Measurements from ENCODE around the gene CD63. TPM values are rescaled to one million over a fixed set of nuclear protein-coding genes. Genes with fewer than 3 reads are reported as not detected.

CD63 gene
- total RNA-seq, 4 donors from 2014 or later: 427 to 723 (median 581) TPM

DNA sequence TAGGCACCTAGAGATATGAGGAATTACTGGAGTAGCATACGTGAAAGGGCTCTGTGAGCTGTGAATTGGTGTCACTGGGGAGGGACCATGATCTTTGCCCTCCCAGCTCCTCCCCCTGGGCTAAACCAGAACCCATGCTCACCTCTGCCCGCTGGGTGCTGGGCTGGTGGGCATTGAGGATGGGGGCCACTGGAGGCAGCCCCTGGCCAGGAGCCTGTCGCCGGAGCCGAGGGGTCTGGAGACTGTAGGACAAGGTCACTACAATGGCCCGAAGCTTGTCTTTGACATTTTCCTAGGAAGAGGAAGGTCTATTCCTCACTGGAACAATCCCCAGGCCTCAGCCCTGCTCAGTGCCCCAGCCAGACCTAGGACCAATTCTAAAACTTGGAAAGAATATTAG is 32.7 kb downstream of the CD63 start:
- Histone ChIP-seq H3K4me3 (no peak overlapping the region), H3K36me3 (no peaks in the 10 kb centered on the region), H3K4me1 (no peaks in the 10 kb centered on the region), H3K27me3 (no peaks in the 10 kb centered on the region), H3K27ac (no peak overlapping the region), H3K9me3 (no peaks in the 10 kb centered on the region)
- 84% methylated on average over 6 of the region's 6 CpGs; no CpG with 5 or more reads in 1 of the 2 donors for WGBS, 2 donors (ENCODE audit: low coverage in 1 of 2)
- DNase-seq: no peak
- TF ChIP-seq EP300 (IDR thresholded peaks at IDR 0.05; ENCODE audit: low read depth) (no peak), POLR2AphosphoS5 (IDR thresholded peaks at IDR 0.05) (no peak), POLR2A (IDR thresholded peaks at IDR 0.05) (no peak)
- TF ChIP-seq, protein P1, sequence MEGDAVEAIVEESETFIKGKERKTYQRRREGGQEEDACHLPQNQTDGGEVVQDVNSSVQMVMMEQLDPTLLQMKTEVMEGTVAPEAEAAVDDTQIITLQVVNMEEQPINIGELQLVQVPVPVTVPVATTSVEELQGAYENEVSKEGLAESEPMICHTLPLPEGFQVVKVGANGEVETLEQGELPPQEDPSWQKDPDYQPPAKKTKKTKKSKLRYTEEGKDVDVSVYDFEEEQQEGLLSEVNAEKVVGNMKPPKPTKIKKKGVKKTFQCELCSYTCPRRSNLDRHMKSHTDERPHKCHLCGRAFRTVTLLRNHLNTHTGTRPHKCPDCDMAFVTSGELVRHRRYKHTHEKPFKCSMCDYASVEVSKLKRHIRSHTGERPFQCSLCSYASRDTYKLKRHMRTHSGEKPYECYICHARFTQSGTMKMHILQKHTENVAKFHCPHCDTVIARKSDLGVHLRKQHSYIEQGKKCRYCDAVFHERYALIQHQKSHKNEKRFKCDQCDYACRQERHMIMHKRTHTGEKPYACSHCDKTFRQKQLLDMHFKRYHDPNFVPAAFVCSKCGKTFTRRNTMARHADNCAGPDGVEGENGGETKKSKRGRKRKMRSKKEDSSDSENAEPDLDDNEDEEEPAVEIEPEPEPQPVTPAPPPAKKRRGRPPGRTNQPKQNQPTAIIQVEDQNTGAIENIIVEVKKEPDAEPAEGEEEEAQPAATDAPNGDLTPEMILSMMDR (IDR thresholded peaks at IDR 0.05): no peak
- intact Hi-C loops (cut with DNase I; ENCODE audit: low total_unique reads) (no loop called here), in situ Hi-C loops (cut with MboI; ENCODE audit: low pct_ligation_motif_present in 1 of 4, low pct_unique_long_range_greater_than_20kb in 1 of 4, low sequenced_read_pairs in 3 of 4) (no loop called here)

DNA sequence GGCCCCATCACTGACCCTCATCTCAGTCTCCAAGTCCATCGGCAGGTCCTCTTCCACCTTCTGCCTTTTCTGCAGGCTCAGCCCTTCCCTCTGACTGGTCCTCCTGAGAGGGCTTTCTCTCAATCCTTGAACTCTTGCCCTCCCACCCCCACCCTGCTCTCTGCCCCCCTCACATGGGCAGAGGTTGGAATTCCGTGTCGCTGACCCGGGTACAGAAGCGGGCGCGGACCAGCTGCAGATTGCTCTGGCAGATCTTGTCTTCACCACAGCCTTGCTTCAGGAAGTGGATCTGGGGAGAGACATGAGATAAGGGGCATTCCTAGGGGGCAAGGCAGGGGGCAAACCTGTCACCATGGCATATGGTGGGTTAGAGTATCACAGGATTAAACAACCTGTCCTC is 33.5 kb downstream of the CD63 start:
- no peaks in the 10 kb centered on the region for H3K36me3 ChIP-seq
- H3K4me3 ChIP-seq: no peak overlapping the region
- intact Hi-C loops (cut with DNase I; ENCODE audit: low total_unique reads) (no loop called here), in situ Hi-C loops (cut with MboI; ENCODE audit: low pct_ligation_motif_present in 1 of 4, low pct_unique_long_range_greater_than_20kb in 1 of 4, low sequenced_read_pairs in 3 of 4) (no loop called here)
- no peaks in the 10 kb centered on the region for H3K4me1 ChIP-seq
- DNase-seq: no peak
- H3K9me3 ChIP-seq: no peaks in the 10 kb centered on the region
- WGBS, 2 donors (ENCODE audit: low coverage in 1 of 2): 82% methylated on average over 7 of the region's 7 CpGs; no CpG with 5 or more reads in 1 of the 2 donors
- H3K27ac ChIP-seq: no peak overlapping the region
- H3K27me3 ChIP-seq: no peaks in the 10 kb centered on the region
- no peak for TF ChIP-seq EP300 (IDR thresholded peaks at IDR 0.05; ENCODE audit: low read depth)

GRCh38 chr12:55694651-55695050 is 34.2 kb downstream of the CD63 start:
- WGBS, 2 donors (ENCODE audit: low coverage in 1 of 2): 93% methylated on average over 4 of the region's 4 CpGs; no CpG with 5 or more reads in 1 of the 2 donors
- no peaks in the 10 kb centered on the region for H3K36me3 ChIP-seq
- H3K27ac ChIP-seq: no peak overlapping the region
- no peaks in the 10 kb centered on the region for H3K9me3 ChIP-seq
- intact Hi-C loops (cut with DNase I; ENCODE audit: low total_unique reads) (no loop called here), in situ Hi-C loops (cut with MboI; ENCODE audit: low pct_ligation_motif_present in 1 of 4, low pct_unique_long_range_greater_than_20kb in 1 of 4, low sequenced_read_pairs in 3 of 4) (no loop called here)
- no peak for DNase-seq
- H3K27me3 ChIP-seq: no peaks in the 10 kb centered on the region
- TF ChIP-seq POLR2A (IDR thresholded peaks at IDR 0.05): no peak
- TF ChIP-seq, protein P1 (IDR thresholded peaks at IDR 0.05): no peak
- TF ChIP-seq EP300 (IDR thresholded peaks at IDR 0.05; ENCODE audit: low read depth): no peak
- no peak for TF ChIP-seq POLR2AphosphoS5 (IDR thresholded peaks at IDR 0.05)
- H3K4me3 ChIP-seq: no peak overlapping the region
- H3K4me1 ChIP-seq: no peaks in the 10 kb centered on the region

- Histone ChIP-seq H3K36me3 (no peaks in the 10 kb centered on the region), H3K4me3 (no peak overlapping the region), H3K9me3 (no peaks in the 10 kb centered on the region), H3K27ac (no peak overlapping the region), H3K27me3 (no peaks in the 10 kb centered on the region), H3K4me1 (no peaks in the 10 kb centered on the region)
- WGBS, 2 donors (ENCODE audit: low coverage in 1 of 2): 93% methylated on average over 7 of the region's 7 CpGs; no CpG with 5 or more reads in 1 of the 2 donors
- in situ Hi-C loops (cut with MboI; ENCODE audit: low pct_ligation_motif_present in 1 of 4, low pct_unique_long_range_greater_than_20kb in 1 of 4, low sequenced_read_pairs in 3 of 4): no loop called here
- TF ChIP-seq POLR2AphosphoS5 (IDR thresholded peaks at IDR 0.05) (no peak), EP300 (IDR thresholded peaks at IDR 0.05; ENCODE audit: low read depth) (no peak), POLR2A (IDR thresholded peaks at IDR 0.05) (no peak)
- TF ChIP-seq, protein P1 (IDR thresholded peaks at IDR 0.05): no peak
- intact Hi-C loops (cut with DNase I; ENCODE audit: low total_unique reads): no loop called here
- DNase-seq: no peak
These were observed 34.7 kb downstream of the CD63 start for GRCh38 chr12:55694188-55694515.

Measured in transverse colon (tissue), 4 donors.